ENCODE results near the gene GSTM3. TPM values are rescaled to one million over a fixed set of nuclear protein-coding genes. Genes with fewer than 3 reads are reported as not detected.
"Not testable (repeated sequence)": the region's sequence is repeated elsewhere in the genome, so short reads cannot be mapped to it uniquely, and the experiment has no call there.

GSTM3 gene
- total RNA-seq, 4 donors from 2014 or later, result 8.2 to 34.1 (median 24.3) TPM

DNA sequence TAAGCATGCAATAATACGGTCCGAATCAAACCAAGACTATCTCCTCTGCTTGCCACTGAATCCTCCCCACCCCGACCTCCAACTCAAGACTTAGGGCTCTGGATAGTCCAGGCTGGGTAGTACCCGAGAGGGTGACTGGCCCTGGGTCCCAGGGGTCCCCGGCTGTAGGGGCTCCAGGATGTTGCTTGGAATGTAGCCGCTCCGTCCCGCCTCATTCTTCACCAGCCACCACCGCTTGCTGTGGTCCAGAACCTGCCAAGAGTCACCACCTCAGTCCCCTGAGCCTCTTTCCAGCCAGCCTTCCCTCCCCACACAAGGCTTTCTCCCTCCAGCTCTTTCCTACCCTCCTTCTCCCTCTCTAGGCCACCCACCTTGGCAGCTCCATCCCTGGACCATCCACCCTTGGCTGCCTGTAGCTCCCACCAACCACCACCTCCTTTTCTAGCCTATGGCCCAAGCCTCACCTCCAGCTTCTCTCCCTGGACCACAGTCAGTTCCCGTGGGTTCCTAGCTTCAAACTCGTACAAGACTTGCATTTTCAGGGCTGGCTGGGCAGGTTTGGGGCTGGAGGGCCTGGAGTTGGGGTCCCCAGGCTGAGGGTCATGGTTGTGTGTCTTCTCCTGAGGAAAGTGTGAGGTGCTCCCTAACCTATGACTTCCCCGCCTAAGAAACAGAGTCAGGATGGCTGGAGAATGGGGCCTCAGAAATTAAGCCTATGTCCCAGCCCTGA is 10.9 kb upstream of the GSTM3 start:
- no peaks in the 10 kb centered on the region for H3K9me3 ChIP-seq
- H3K36me3 ChIP-seq, result peaks cover 0 to 18% (median 4%) of the 10 kb centered on the region in 4 donors
- no peak overlapping the region for H3K27ac ChIP-seq
- no peaks in the 10 kb centered on the region for H3K27me3 ChIP-seq
- no peak for DNase-seq
- no peak overlapping the region for H3K4me3 ChIP-seq
- in situ Hi-C loops (cut with MboI; ENCODE audit: low pct_ligation_motif_present in 1 of 4, low pct_unique_long_range_greater_than_20kb in 1 of 4, low sequenced_read_pairs in 3 of 4) (no loop called here), intact Hi-C loops (cut with DNase I; ENCODE audit: low total_unique reads) (no loop called here)
- WGBS, 2 donors (ENCODE audit: low coverage in 1 of 2), result 92% methylated on average over 12 of the region's 12 CpGs; no CpG with 5 or more reads in 1 of the 2 donors
- TF ChIP-seq EP300 (IDR thresholded peaks at IDR 0.05; ENCODE audit: low read depth), result no peak
- no peak for TF ChIP-seq POLR2AphosphoS5 (IDR thresholded peaks at IDR 0.05)
- TF ChIP-seq, protein P1, sequence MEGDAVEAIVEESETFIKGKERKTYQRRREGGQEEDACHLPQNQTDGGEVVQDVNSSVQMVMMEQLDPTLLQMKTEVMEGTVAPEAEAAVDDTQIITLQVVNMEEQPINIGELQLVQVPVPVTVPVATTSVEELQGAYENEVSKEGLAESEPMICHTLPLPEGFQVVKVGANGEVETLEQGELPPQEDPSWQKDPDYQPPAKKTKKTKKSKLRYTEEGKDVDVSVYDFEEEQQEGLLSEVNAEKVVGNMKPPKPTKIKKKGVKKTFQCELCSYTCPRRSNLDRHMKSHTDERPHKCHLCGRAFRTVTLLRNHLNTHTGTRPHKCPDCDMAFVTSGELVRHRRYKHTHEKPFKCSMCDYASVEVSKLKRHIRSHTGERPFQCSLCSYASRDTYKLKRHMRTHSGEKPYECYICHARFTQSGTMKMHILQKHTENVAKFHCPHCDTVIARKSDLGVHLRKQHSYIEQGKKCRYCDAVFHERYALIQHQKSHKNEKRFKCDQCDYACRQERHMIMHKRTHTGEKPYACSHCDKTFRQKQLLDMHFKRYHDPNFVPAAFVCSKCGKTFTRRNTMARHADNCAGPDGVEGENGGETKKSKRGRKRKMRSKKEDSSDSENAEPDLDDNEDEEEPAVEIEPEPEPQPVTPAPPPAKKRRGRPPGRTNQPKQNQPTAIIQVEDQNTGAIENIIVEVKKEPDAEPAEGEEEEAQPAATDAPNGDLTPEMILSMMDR (IDR thresholded peaks at IDR 0.05), result no peak
- no peak for TF ChIP-seq POLR2A (IDR thresholded peaks at IDR 0.05)
- no peaks in the 10 kb centered on the region for H3K4me1 ChIP-seq

DNA sequence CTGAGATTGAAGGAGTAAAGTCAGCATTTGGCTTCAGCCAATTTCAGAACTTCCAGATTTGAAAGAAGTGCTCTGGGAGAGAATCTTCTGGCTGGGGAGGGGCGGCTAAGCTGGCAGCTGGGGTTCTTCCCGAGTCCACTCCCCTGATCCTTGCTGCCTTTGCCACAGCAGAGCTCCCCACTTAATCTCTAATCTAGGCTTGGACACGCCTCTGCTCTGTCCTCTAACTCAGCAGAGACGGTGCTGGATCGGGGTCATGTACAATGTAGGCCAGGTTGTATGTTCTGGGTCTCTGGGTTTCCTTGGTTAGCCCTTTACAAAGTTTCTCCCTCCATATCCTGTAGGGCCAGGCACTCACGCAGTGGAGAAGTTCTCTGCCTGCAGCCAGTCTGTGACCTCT is 10.1 kb upstream of the GSTM3 start:
- Histone ChIP-seq H3K4me3 (no peak overlapping the region), H3K36me3 (peaks cover 0 to 10% (median 3%) of the 10 kb centered on the region in 4 donors), H3K9me3 (no peaks in the 10 kb centered on the region), H3K27ac (no peak overlapping the region), H3K27me3 (no peaks in the 10 kb centered on the region), H3K4me1 (no peaks in the 10 kb centered on the region)
- intact Hi-C loops (cut with DNase I; ENCODE audit: low total_unique reads) (no loop called here), in situ Hi-C loops (cut with MboI; ENCODE audit: low pct_ligation_motif_present in 1 of 4, low pct_unique_long_range_greater_than_20kb in 1 of 4, low sequenced_read_pairs in 3 of 4) (no loop called here)
- no peak for TF ChIP-seq EP300 (IDR thresholded peaks at IDR 0.05; ENCODE audit: low read depth)
- TF ChIP-seq, protein P1 (IDR thresholded peaks at IDR 0.05), result no peak
- TF ChIP-seq POLR2AphosphoS5 (IDR thresholded peaks at IDR 0.05), result no peak
- no peak for TF ChIP-seq POLR2A (IDR thresholded peaks at IDR 0.05)
- DNase-seq, result no peak
- WGBS, 2 donors (ENCODE audit: low coverage in 1 of 2), result 86% methylated on average over 6 of the region's 6 CpGs; no CpG with 5 or more reads in 1 of the 2 donors

DNA sequence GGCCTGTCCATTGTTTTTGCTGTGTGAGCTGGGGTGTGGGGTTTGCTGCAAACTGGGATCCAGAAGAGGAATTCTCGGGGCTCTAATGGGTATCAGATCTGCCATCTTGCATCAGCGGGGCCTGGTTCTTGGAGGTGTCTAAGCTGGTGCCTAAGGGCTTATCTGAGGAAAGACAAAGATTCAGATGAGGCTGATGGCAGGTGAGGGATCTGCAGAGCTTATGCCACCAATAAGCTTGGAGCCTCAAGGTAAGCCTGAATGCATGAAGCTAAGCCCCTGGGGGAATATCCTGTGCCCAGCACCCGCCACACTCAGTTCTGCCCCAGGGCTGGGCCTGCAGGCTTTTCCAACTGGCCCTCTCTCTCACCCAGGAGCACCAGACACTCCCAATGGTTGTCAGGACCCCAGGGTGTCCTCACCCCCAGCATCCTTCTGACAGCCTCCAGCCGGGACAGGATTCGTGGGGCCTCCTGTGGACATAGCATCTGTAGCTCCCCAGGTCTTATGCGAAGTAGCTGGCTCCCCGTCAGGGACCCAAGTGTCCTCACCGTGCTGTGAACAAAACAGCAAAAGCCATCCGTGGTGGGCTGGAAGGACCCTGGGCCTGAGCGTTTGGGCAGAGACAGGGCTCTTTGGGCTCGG is 9.5 kb upstream of the GSTM3 start:
- intact Hi-C loops (cut with DNase I; ENCODE audit: low total_unique reads), result no loop called here
- H3K4me3 ChIP-seq, result no peak overlapping the region
- no peaks in the 10 kb centered on the region for H3K4me1 ChIP-seq
- in situ Hi-C loops (cut with MboI; ENCODE audit: low pct_ligation_motif_present in 1 of 4, low pct_unique_long_range_greater_than_20kb in 1 of 4, low sequenced_read_pairs in 3 of 4), result no loop called here
- peaks cover 0 to 5% (median 2%) of the 10 kb centered on the region in 4 donors for H3K36me3 ChIP-seq
- no peaks in the 10 kb centered on the region for H3K9me3 ChIP-seq
- H3K27ac ChIP-seq, result no peak overlapping the region
- WGBS, 2 donors (ENCODE audit: low coverage in 1 of 2), result 94 to 100% methylated on average over 1 to 11 of the region's 11 CpGs
- TF ChIP-seq, protein P1 (IDR thresholded peaks at IDR 0.05), result no peak
- TF ChIP-seq POLR2A (IDR thresholded peaks at IDR 0.05) (no peak), EP300 (IDR thresholded peaks at IDR 0.05; ENCODE audit: low read depth) (no peak), POLR2AphosphoS5 (IDR thresholded peaks at IDR 0.05) (no peak)
- no peak for DNase-seq
- H3K27me3 ChIP-seq, result no peaks in the 10 kb centered on the region

DNA sequence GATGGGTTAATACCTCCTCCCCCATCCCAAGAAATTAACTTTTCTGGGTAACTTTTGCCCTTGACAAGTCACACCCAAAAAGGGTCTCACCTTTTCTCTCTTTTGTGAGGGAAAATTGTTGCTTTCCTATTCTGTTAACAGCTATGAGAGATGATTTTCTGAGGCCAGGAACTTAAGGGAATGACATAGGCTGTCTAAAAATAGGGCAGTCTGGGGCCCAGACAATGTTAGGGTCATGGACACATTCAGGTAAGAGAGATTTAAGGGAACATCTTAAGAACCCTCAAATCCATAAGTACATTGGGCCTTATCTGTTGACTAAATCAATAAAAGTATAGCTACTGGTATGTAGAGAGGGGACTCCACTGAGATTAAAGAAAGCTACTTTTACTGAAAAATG is 8.4 kb upstream of the GSTM3 start:
- no peaks in the 10 kb centered on the region for H3K27me3 ChIP-seq
- no peak for DNase-seq
- intact Hi-C loops (cut with DNase I; ENCODE audit: low total_unique reads), result no loop called here
- H3K27ac ChIP-seq, result no peak overlapping the region
- no peaks in the 10 kb centered on the region for H3K4me1 ChIP-seq
- no peaks in the 10 kb centered on the region for H3K9me3 ChIP-seq
- H3K36me3 ChIP-seq, result peaks cover 0 to 5% (median 2%) of the 10 kb centered on the region in 4 donors
- in situ Hi-C loops (cut with MboI; ENCODE audit: low pct_ligation_motif_present in 1 of 4, low pct_unique_long_range_greater_than_20kb in 1 of 4, low sequenced_read_pairs in 3 of 4), result no loop called here
- H3K4me3 ChIP-seq, result no peak overlapping the region
- TF ChIP-seq POLR2A (IDR thresholded peaks at IDR 0.05) (no peak), EP300 (IDR thresholded peaks at IDR 0.05; ENCODE audit: low read depth) (no peak), POLR2AphosphoS5 (IDR thresholded peaks at IDR 0.05) (no peak)
- TF ChIP-seq, protein P1 (IDR thresholded peaks at IDR 0.05), result no peak

DNA sequence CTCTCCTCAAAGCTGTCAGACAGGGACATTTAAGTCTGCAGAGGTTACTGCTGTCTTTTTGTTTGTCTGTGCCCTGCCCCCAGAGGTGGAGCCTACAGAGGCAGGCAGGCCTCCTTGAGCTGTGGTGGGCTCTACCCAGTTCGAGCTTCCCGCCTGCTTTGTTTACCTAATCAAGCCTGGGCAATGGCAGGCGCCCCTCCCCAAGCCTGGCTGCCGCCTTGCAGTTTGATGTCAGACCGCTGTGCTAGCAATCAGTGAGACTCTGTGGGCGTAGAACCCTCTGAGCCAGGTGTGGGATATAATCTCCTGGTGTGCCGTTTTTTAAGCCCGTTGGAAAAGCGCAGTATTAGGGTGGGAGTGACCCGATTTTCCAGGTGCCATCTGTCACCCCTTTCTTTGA is 7.5 kb upstream of the GSTM3 start:
- H3K4me1 ChIP-seq; H3K27me3 ChIP-seq; H3K4me3 ChIP-seq; H3K36me3 ChIP-seq; DNase-seq; in situ Hi-C loops (cut with MboI; ENCODE audit: low pct_ligation_motif_present in 1 of 4, low pct_unique_long_range_greater_than_20kb in 1 of 4, low sequenced_read_pairs in 3 of 4); H3K9me3 ChIP-seq; H3K27ac ChIP-seq: not testable (repeated sequence)
- 96 to 100% methylated on average over 1 to 10 of the region's 10 CpGs for WGBS, 2 donors (ENCODE audit: low coverage in 1 of 2)
- intact Hi-C loops (cut with DNase I; ENCODE audit: low total_unique reads), result loop anchor here (1.0 kb wide), 1 partner anchor 25 kb away; no protein-coding TSS in a partner anchor
